OCI-M2 (cell line): Measurements from ENCODE around the gene CYP46A1.

Experiments used
- DNase-seq: peaks from one replicate; lab custom pipeline; 2025; ENCODE audit not compliant: unreplicated experiment; lab: John Stamatoyannopoulos, UW

Gene CYP46A1

DNA sequence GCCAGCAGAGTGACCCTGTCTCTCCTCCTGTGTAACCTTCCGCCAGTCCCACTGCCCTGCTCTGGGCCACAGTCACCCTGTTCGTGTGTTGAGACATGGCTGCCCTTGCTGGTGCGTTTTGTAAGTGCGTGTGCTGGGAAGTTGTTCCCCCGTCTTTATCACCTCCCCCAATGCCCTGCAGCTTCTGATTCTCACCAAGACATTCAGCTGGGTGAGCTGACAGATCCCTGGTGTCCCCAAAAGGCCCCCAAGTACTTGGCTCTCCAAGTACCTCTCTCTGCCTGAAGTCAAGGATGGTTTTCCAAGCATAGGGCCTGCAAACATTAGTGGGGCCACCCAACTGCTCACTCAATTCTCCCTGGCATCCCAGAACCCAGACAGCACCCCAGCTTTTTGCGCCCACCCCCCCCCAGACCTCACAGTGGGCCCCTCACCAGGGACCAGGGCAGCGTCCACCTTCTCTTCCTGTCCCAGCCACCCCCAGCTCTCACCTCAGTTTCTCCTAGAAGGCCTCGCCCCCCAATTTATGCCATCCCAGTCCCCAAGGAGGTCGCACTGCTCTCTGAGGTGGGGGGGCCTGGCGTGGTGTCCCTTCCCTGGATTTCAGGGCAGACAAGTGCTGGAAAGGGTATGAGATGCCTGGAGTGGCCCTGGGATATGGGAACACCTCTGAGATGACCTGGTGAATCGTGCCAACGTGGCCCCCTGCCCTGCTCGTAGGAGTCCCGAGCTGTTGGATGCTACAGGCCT is 57.3 kb downstream of the CYP46A1 start:
- no peak for DNase-seq

DNA sequence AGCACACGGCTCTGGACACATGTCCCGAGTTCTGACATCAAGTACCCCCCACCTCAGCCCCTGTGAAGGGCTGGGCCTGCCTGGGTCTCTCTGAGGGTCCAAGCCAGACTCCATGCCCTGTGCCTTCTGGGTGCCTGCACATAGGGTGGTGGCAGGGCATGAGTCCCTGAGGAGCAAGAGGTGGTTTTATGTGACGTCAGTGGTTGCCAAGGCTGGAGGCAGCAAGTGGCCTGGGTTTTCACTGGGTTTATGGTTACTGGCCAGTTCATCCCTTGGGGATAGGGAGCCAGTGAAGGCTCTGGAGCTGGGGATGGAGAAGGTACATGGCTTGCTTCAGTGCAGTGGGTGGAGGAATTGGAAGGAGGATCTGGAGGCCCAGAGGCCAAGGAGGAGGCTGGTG is 58.0 kb downstream of the CYP46A1 start:
- no peak for DNase-seq

DNA sequence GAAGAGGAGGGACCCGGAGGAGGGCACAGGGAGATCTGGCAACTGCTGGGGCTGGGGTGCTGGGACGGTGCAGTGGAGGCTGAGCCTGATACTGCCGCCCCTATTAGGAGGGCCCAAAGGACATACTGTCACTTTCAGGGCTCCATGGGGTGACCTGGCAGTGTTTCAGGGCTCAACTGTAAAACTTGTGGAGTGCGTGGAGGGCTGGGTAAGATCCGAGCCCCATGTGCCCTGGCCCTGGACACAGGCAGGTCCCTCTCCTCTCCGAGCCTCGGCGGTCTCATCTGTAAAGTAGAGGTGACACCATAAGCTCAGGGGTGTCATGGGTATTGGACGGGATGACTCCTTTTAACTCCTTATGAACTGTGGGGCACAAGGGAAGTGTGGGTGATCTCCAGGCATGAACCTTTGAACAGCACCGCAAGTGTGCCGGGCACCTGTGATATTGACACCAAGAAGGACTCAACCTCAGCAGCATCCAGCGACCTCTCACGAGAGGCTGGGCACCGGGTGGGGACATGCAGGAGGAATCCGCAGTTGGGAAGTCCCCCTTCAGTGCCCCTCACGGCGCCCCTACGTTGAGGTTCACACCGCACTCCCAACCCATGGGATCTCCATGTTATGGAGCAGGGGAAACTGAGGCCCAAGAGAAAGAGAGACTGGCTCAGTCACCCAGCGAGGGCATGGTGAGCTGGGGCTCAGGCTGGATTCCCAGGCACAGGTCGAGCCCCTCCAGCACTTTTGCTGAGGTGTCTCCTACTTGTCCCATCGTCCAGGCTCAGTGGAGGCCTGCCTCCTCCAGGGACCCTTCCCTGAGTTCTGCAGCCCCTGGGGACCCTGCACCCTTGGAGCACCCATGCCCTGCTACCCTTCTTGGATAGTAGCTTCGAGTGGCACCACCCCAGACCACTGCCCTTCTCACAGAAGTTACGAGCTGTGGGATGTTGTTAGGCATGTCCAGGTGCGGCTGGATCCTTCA is 58.7 kb downstream of the CYP46A1 start:
- no peak for DNase-seq

DNA sequence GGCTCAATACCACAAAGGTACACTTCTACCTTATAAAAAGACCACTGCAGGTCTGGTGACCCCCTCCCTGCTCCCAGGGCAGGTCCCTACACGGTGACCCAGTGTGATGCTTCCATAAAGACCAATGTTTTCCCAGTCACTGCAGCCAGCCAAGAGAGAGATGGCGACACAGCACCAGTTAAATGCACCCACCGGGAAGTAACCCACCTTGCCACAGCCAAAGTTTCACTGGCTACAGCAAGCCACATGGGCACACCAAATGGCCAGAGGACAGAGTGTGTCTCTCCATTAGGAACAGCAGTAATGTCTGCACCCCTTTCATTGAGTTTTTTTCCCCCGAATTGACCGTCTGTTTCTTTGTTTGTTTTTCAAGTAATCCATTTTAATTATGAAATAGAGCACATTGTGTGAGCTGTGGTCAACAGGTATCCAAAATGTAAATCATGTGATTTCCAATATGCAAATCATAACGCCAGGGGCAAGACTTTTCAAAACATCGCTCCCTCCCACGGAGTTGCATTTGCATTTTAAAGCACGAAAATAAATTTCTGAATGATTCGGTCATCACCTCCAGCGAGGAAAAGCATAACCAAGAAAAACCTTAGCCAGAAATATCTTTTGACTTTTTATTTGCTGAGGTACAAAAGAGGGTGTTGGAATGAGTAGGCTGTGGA is 60.2 kb downstream of the CYP46A1 start:
- DNase-seq: no peak

DNA sequence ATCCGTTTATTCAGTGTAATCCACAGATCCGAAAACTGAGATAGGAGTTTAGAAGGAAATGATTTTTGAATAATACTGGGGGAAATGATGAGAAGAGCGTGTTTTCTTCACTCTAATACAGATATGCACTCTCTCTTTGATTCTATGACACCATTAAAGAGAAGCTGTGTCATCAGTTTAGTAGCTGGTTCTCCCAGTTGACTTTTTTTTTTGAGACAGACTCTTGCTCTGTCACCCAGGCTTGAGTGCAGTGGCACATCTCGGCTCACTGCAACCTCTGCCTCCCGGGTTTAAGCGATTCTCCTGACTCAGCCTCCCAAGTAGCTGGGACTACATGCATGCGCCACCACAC is 60.8 kb downstream of the CYP46A1 start:
- no peak for DNase-seq

DNA sequence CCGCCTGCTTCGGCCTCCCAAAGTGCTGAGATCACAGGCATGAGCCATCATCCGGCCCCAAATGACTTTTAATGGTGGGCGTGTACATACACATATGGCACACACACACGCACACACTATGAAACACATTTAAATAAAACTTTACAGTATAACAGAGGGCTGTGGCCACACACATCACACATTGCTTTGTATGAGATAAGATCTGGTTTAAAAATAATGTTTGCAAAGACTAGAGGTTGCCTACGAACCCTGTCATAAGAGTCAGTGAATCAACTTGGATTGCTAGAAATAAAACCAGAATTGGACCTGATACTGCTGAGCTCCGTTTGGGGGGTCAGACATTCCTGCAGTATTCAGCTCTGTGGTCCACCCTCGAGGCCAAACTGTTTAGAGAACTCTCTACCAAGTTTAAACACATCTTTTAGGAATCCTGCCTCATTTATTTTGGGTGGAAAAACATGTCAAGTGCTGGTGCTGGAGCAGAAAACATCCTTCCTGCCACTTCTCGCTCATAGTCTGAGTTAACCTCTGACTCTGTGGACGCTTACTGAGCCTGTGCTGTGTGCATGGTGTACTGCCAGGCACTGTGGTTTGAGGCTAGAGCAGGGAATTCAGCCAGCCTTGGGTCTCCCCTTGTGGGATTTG is 61.3 kb downstream of the CYP46A1 start:
- DNase-seq: no peak

DNA sequence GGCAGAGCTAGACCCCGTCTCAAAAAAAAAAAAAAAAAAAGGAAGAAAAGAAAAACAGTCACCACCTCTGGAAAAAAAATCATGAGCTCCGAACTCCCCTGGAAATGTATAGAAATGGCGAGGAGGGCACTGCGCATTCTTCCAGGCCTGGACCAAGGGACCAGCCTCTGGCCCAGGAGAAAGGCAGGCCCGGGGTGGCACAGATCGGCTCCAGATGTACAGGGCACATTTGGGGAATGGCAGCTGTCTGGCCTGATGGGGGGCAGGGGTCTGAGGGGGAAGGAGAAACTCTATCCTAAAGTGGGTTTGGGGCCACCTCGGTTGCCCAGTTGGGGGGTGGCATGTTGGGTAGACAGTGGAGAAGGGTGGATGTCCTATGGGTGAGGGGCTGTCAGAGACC is 63.1 kb downstream of the CYP46A1 start:
- DNase-seq: no peak

DNA sequence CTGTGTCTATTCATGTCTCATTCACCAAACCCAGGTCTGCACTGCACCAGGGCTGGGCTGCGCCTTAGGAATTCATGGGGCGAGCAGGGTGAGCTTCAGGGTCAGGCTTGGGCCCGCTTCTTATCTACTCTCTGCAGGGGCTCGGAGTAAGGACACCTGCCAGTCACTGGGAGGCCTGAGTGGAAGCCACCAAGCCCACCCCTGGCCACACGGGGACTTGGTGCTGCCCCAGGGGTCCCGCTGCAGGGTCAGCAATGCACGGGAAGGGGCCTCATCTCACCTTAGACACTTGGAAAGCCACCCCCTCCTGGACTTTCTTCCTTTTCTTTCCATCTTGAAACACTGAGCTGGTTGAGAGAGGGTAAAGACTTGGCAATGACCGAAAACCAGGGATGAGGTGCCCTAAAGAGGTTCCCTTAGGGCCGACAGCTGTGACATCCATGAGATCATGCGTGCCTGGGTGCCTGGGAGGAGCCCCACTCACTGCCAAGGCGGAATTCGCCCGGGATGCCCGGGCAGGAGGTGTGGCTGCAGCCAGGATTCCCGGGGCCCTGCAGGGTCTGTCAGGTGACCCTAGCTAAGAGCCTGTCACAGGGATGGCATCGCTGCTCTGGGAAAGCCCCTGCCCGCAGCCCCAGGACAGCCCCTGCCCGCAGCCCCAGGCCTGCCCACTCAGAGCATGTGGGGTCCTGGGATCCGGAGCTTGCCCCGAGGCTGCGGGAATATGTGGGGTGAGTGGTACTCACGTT is 63.7 kb downstream of the CYP46A1 start:
- no peak for DNase-seq

DNA sequence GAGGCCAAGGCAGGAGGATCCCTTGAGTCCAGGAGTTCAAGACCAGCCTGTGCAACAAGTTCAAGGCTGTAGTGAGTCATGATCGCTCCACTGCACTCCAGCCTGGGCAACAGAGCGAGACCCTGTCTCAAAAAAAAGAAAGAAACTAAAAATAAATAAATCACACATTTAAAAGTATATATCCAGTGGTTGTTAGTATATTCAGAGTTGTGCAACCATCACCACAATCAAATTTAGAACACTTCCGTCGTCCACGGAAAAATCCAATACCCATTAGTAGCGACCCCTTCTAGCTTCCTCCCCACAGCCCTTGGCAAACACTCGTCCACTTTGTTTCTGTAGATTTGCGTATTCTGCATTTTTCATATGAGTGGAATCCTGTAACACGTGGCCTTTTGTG is 64.4 kb downstream of the CYP46A1 start:
- DNase-seq: no peak

DNA sequence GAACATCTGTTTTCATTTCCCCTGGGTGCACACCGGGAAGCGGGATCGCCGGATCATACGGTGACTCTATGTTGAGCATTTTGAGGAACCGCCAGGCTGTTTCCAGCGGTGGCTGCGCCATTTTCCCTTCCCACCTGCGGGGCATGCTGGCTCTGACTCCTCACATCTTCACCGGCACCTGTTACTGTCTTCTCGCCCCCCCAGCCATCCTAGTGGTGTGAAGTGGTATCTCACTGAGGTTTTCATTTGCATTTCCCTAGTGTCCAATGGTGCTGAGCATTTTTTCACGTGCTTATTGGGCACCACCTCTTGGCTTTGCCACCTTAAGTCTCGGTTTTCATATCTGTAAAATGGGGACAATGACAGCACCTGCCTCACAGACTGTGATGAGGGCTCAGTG is 65.0 kb downstream of the CYP46A1 start:
- no peak for DNase-seq

DNA sequence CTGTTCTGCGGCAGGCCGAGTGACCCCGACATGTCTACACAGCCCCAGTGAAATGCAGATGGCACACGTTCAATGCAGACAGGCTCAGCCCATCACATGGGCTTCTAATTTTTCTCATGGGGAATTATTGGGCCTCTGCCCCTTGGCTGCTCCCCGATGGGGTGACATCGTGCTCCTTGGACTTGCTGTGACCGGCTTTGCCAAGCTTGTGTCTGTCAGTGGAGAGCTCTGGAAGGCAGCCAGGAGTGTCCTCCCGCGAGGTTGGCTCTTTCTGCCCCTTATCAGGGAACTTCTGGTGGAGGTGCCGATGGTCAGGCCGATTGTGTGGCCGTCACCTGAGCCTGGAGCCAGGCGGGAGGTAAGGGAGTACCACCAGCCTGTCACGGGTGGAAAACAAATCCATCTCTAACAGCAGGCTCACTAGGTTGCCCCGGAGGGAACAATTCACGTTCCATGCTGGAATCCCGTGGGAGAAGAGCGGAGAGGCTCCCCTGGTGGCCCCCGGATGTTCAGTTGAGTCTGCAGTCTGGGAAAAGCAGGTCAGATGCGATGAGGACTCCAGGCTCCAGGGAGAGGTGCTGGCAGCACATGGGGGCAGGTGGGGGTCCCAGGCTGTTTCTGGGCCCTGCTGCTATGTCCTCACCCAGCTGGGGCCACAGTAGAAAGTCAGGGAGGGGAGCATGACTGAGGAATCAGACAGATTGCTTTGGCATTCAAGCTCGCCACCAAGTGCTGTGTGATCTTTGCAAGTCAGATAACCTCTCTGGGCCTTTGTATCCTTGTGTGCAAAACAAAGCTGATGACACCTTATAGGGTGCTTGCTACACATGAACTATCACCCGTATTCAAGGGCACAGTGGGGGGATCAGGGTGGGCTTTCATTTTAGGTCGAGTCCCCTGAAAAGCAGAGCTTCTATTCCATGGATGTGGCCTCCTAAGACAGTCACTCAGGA is 65.9 kb downstream of the CYP46A1 start:
- no peak for DNase-seq

DNA sequence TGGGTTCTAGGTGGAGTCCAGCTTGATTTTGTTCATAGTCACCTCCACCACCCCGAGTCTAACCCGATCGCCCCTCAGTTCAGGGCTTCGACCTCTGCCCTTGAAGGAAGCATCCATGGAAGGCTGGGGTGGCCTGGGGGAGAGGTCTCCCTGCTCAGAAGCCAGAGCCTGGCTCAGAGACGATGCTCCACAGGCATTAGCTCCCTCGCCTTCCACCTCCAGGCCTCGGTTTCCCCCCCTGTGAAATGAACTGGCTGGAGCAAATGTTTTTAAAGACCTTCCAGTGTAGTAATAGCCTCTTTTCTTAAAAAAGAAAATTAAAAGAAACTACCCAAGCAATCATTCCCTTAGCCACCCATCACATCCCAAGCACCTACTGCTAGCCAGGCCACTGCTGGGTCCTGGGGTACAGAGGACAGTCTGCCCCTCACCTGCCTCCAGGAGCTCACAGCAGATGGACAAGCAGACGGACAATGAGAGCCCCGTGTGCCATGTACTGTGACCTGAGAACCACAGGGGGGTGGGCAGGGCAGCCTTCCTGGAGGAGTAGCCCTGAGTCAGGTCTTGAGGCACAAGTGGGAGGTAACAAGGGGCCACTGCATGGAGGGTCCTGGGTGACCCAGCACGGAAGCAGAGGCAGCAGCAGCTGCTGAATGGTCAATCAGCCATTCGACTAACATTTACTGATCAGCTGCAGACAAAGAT is 66.8 kb downstream of the CYP46A1 start:
- DNase-seq: no peak

DNA sequence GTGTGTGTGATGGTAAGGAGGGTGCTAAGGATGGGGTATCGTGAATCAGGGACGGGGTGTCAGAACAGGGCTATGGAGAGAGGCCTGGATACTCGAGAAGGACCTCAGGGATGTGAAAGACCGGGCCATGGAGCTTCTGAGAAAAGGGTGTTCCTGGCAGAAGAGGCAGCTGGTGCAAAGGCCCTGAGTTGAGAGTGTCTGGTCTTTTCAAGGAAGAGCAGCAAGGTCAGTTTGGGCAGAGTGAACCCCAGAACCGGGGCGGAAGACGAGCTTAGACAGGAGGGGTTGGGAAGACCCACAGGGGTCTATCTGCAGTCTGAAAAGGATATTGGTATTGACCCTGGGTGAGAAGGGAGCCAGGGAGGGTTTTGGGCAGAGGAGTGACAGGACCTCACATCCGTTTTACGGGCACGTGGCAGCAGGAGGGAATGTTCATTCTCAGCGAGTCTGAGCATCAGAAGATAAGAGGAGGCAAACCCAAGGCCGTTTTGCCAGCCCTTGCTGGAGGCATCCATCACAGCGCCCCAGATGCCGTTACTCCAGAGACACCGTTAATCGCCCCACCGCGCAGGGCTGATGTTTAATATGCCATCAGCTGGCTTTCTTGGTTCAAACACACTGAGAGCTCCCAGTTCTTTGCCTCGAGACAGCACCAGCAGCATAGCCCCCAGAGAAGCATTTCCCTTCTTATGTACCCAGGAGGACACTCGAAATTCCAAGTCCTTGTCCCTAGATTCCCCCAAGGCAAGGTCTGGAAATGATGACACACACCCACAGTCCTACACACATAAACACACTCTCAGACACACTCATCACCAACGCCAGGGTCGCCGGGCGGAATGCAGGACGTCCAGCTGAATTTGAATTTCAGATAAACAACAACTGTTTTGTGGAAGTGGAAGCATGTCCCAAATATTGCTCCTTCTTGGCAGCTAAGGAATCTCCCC is 67.7 kb downstream of the CYP46A1 start:
- no peak for DNase-seq

DNA sequence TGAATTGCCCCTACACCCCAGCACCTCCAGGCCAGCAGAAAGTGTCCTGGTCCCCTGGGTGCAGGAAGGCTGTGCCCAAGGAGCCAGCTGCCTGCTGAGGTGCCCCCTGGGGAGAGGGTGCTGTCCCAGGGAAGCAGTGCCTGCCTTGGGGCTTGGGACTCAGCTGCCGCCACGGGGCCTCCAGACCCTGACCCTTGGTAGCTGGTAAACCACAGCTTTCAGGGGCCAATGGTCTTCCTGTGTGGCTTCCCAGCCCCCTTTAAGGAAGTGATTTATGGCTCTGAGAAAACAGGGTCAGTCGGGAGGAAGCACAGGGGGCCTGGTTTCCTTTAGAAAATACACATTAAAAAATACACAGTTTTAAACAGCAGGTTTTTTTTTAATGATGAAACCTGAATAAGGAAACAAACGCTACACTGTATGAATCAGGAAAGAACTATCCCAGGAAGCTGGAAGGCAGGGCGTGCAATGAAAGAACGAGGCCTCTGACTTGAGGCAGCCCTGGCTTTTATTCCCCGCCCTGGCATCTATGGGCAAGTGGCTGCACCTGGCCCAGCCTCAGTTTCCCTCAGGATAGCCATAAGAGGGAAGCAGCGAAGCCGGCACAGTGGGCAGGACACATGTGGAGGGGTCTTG is 68.5 kb downstream of the CYP46A1 start:
- no peak for DNase-seq

DNA sequence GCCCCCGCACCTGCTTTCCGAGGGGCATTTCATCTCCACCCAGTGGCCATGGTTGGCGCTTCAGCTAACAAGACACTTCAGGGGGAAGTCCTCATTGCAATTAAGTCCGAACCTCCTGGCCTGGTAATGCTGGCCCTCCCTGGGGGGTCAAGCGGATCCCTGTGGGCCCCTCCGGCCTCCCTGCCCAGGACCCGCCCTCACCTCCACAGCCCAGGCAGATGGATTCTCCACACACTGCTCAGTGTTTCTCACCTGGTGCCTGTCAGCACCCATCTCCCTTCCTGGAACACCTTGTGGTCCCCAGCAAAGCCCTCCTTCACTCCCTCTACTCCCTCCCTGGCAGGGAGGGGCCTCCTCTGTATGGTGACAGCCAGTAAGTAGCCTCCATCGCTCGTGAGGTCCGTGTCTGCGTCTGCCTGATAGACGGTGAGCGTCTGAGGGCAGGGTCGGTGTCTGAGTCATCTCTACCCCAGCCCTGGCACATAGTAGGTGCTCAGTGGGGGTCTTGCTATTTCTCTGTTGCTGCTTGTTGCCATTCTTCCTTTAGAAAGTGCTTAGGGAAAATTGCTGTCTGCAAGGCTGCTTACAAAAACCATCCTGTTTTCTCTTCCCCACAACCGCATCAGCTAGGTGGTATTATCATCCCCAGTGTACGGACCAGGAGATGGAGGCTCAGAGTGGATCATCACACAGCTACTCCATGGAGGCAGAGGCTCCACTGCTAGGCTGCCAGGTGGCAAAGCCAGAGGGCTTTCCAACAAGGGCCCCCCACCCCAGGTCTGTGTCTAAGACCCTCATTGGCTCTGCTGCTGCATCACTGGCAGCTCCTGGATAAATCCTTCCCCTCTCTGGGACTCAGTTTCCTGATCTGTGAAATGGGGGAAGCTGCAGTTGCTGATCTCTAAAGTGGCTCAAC is 69.4 kb downstream of the CYP46A1 start:
- no peak for DNase-seq
